ENCODE data around the gene TTLL1.

Gene TTLL1

GRCh38 chr22:42994276-42994916, 94.8 kb downstream of the TTLL1 start:
- FAIRE-seq: no peak

GRCh38 chr22:42993651-42994275, 95.4 kb downstream of the TTLL1 start:
- no peak for DNase-seq (ENCODE audit: low spot score)
- no peak for FAIRE-seq

More at GRCh38 chr22:42994276-42994916, 94.8 kb downstream of the TTLL1 start:
- no peak for DNase-seq (ENCODE audit: low spot score)

GRCh38 chr22:42992886-42993479, 96.2 kb downstream of the TTLL1 start:
- DNase-seq (ENCODE audit: low spot score) (no peak), FAIRE-seq (no peak)

- DNase-seq (ENCODE audit: low spot score): no peak
- FAIRE-seq: no peak
These were observed 97.1 kb downstream of the TTLL1 start for GRCh38 chr22:42992092-42992491.

GRCh38 chr22:42991010-42991651, 98.1 kb downstream of the TTLL1 start:
- DNase-seq (ENCODE audit: low spot score) (peak; percentile 83), FAIRE-seq (peak; percentile 81)

GRCh38 chr22:42990131-42990838, 98.9 kb downstream of the TTLL1 start:
- peak; percentile 82 for DNase-seq (ENCODE audit: low spot score)
- FAIRE-seq: peak; percentile 91
